NCI-H2081 treated with DMSO at 0.1 percent for 48 hours (cell line): ENCODE data around the gene RNF144B.
"Not testable (repeated sequence)": the region's sequence is repeated elsewhere in the genome, so short reads cannot be mapped to it uniquely, and the experiment has no call there.

ENCODE experiments used
- DNase-seq: peaks from one replicate; lab custom pipeline; 2025; lab: John Stamatoyannopoulos, UW

RNF144B gene

DNA sequence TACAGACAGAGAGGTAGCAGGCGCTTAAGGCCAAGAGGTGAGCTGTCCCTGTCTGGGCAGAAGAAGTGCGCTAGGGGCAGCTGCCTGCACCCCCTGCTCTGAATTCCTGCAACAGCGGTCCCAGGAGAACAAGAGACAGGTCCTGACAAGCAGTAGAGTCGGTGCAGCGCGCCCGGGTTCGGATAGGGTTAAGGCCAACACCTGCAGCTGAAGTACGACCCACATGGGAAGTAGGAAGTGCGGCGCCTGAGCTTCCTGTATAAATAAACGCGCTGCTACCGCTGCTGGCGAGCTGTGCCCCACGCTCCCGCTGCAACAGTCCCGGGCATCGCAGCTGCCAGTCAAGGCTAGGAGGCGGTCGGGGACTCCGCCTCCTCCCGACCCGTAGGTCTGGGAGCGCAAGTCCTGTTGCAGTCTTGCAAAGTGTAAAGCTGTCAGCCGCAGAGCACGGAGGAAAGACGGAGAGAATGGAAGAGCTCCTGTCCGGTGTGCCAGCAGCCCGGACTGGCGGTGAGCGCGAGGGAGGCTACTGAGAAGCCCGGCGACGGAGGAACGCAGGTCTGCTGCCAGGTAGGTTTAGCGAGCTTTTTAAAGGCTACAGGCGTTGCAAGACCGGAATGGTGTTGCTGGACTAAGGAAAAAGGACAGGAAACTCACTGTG, at the start of gene RNF144B:
Gene RNF144B (plus strand): TSS at position 290 of the 661 bp plus-strand sequence. CDS start 12,185 bp downstream, outside the sequence.
- DNase-seq = peak; percentile 60

- DNase-seq = no peak
Observed at GRCh38 chr6:18339599-18339998, 47.6 kb upstream of the RNF144B start.

- no peak for DNase-seq
Observed at GRCh38 chr6:18340781-18341551, 46.2 kb upstream of the RNF144B start.

GRCh38 chr6:18342223-18342622, 44.9 kb upstream of the RNF144B start:
- no peak for DNase-seq

DNA sequence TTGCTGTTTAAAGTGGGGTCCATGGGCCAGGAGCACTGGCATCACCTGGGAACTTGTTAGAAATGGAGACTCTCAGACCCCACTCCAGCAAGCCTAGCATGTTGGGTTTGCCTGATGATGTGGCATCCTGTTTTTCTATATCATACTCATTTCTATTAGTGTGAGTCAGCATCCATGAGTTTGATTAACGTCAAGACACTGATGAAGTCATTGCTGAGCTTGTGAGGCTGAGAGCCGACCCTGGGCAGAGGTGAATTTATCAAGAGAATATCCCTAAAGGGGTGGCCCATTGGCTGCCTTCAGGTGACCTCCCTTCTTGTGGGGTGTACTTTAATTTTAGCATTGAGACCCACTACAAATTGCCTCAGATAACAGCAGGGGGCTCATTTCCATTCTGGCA, 43.4 kb upstream of the RNF144B start:
- no peak for DNase-seq

DNA sequence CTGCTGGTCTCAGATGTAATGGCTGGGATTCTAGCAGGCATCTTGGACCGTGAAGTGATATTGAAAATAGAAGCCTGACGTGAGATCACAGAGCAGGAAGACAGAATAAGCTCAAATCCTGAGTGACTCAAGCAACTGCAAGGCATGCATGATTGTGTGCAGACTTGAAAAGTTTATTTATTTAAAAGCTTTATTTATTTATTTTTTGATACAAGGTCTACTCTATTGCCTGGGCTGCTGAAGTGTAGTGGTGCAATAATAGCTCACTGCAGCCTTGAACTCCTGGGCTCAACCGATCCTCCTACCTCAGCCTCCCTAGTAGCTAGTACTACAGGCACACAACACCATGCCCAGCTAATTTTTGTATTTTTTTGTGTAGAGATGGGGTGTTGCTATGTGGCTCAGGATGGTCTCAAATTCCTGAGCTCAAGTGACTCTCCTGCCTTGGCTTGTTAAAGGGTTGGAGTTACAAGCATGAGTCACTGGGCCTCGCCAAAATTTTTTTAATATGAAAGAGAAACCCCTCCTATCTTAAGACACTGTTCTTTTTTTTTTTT, 40.1 kb upstream of the RNF144B start:
- DNase-seq = no peak

GRCh38 chr6:18347866-18348265, 39.3 kb upstream of the RNF144B start:
- no peak for DNase-seq

DNA sequence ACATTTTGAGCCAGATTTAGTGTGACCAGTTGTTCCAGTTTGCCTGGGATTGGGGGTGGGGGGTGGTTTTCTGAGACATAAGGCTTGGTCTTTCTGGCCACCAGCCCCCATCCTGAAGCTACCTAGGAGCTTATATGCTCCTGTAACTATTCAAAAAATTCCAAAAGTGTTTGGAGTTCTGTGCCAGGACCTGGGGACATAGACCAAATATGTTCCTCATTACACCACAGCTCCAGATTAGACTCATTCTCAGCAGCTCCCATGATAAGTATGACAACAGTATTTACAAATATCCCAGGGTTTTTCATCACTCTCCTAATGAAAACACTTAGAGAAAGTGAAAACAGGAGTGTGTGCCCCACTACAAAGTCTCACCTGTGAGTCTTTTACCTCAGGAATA, 37.8 kb upstream of the RNF144B start:
- no peak for DNase-seq

DNA sequence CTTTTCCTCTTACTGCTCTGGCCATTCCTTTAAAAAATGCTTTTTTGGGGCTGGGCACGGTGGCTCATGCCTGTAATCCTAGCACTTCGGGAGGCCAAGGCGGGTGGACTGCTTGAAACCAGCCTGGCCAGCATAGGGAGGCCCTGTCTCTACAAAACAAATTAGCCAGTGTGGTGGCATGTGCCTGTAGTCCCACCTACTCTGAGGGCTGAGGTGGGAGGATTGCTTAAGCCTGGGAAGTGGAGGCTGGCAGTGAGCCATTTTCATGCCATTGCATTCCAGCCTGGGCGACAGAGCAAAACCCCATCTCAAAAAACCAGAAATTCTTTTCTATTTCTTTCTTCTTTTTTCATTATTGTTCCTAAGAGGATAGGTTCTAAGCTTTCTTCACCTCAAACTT, 36.9 kb upstream of the RNF144B start:
- DNase-seq = no peak

DNA sequence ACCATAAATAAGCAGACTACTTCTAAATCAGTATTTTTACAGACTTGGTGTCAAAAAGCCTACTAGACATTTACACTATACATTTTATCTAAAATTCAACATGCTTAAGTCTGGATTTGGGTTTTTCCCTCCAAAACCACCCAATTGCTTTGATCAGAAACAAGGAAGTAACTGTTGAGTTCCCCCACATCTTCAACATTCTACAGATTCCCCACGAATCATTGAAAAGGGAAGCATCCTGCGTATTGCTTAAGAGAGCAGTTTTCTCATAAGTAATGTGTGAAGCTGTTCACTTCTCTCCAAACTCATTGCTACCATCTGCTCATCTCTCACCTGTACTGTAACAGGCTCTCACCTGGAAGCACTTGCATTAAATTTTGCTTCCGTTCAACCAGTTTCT, 36.4 kb upstream of the RNF144B start:
- DNase-seq = no peak

DNA sequence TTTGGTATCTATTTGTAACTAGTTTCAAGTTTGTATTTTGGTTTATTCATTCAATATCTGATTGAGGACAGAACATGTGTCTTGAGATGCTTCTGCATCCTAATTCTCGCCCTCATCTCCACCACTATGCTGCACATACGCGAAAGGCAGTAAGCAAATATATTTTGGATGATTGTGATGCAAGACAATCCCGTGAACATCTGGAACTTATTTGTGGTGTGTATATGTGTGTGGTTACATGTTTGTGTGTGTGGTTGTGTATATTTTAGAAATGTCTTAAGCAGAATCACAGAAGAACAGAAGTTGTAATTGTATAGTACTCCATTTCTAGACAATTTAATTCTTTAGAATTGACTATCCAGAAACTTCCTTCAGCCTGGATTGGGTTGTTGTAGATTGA, 35.1 kb upstream of the RNF144B start:
- DNase-seq = no peak

GRCh38 chr6:18352842-18353241, 34.3 kb upstream of the RNF144B start:
- DNase-seq = no peak

DNA sequence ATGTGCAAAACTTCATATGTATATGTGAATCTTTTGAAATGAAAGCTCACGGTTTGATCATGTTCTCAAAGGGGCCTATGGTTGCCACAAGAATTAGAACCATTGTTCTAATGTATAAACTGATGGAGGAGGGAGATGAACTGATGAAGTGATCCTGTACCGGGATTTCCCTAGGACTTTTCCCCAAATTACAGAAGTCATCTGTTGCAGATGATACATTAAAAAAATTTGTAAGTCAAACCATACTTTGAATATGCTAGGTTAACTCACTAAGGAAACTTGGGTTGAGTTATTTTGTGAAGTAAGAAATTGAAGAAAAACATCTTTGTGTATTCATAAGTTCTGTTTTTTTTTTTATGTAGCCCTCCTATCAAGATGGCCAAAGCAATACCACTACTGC, 33.9 kb upstream of the RNF144B start:
- DNase-seq = no peak

- DNase-seq = not testable (repeated sequence)
Observed at GRCh38 chr6:18357546-18357945, 29.6 kb upstream of the RNF144B start.

GRCh38 chr6:18359237-18359885, 27.8 kb upstream of the RNF144B start:
- DNase-seq = no peak

- DNase-seq = no peak
Observed at GRCh38 chr6:18360188-18360587, 27.0 kb upstream of the RNF144B start.

- no peak for DNase-seq
Observed at GRCh38 chr6:18362058-18362561, 25.0 kb upstream of the RNF144B start.

DNA sequence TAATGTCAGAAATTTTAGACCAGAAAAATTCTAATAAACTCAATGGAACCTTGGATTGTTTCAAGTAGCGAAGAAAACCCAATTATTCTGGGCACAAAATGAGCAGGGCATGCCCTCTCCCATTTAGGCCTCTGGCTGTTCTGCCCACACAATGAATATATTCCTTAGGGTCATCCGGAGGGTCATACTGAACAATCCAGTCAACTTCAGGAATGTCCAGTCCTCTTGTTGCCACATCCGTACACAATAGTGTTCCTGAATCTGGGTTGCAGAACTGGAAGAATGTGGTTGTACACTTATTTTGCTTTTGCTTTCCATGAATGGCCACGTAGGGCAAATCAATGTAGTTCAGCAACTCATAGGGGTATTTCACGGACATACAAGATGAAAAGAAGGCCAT, 23.4 kb upstream of the RNF144B start:
- DNase-seq = no peak

GRCh38 chr6:18364561-18364960, 22.6 kb upstream of the RNF144B start:
- DNase-seq = not testable (repeated sequence)

GRCh38 chr6:18367371-18367770, 19.8 kb upstream of the RNF144B start:
- no peak for DNase-seq

DNA sequence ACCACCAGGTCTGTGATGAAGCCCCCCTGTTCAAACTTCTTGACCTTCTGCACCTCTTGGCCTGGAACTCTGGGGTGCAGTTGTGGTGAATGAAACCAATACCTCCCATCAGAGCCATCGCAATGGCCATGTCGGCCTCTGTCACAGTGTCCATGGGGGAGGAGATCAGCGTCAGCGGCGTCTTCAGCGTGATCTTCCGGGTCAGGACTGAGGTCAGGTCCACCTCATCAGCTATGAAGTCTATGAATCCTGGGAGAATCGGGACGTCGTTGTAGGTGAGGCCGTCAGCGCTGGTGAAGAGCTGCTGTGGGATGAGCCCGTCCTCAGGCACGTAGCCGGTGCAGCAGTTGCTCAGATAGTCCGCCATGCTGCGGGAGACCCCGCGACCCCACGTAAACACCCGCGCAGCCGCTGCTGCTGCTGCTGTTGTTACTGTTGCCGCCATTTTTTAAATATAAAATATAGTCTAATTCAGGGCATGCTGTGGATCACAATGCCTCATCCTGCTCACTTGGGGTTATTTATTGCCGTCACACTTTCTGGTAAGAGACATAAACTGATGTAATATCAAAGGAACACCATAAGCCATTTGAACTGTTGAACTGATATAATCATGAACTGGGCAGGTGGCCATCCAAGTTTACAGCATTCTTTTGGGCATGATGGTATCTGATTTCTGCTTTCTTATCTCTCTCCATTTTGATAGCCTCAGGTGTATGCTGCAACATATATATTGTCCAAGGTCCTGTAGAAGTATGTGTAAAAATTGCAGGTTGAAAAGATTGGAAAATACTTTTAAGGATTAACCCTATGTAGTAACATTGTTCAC, 18.7 kb upstream of the RNF144B start:
- DNase-seq = no peak

- DNase-seq = no peak
Observed at GRCh38 chr6:18371010-18371409, 16.1 kb upstream of the RNF144B start.
